HCT116 (cell line): ENCODE results near the gene RANBP10. TPM values are rescaled to one million over a fixed set of nuclear protein-coding genes. Genes with fewer than 3 reads are reported as not detected.
A peak's percentile ranks its signal among the peaks of the same experiment; 100 is the strongest.

ENCODE experiments used
- ATAC-seq: fragments of 200-7000 bp; cut with Tn5 transposase; 2 replicates; pipeline ENCODE4 v1.9.1; 2020; ENCODE audit warnings: mild to moderate bottlenecking, moderate library complexity
- BruUV-seq: library from RNA; stranded (reverse); fragments of 400-500 nt; replicated peaks from 2 replicates; lab custom pipeline; 2021; lab: Mats Ljungman, UMichigan
- CTCF ChIA-PET: fragments of 300-600 bp; sonication (Branson Sonifier 250); formaldehyde crosslinking; loops from one replicate; lab custom pipeline; 2021; ENCODE audit warnings: antibody characterized with exemption; lab: Charles Lee
- POLR2A ChIA-PET: fragments of 300-600, 350-600 bp; sonication (Branson Sonifier 250); formaldehyde crosslinking; loops from one replicate; lab custom pipeline; 2021; ENCODE audit warnings: antibody characterized with exemption; lab: Charles Lee
- RAD21 ChIA-PET, 2 experiments: fragments of 300-600 bp; sonication (Branson Sonifier 250); formaldehyde crosslinking; loops; one replicate each; lab custom pipeline; 2023; ENCODE audit warnings: low total read pairs in 2 of 2; ENCODE audit not compliant: uncharacterized antibody in 2 of 2, unreplicated experiment in 2 of 2, low non-redundant PET in 1 of 2; lab: Charles Lee
- DNase-seq: peaks from one replicate; pipeline ENCODE4 v3.0.0-alpha.2; 2010; ENCODE audit warnings: low read depth, low spot score
- H2AFZ ChIP-seq: fragments of 200-600 bp; shearing (Covaris generic), sonication (generic); 2 replicates; pipeline ENCODE4 v1.6.1; 2017; ENCODE audit warnings: low read depth, mixed run types, mixed read lengths, antibody characterized with exemption, low read length; ENCODE audit not compliant: poor library complexity, severe bottlenecking
- H3K27ac ChIP-seq: 2 replicates; pipeline ENCODE4 v1.5.1; 2012; ENCODE audit warnings: low read depth, low read length
- H3K27me3 ChIP-seq: fragments of 200-600 bp; sonication (generic); 2 replicates; pipeline ENCODE4 v1.6.1; 2016; ENCODE audit warnings: mixed run types, low read length, mixed read lengths; ENCODE audit not compliant: insufficient read depth
- H3K36me3 ChIP-seq, 2 experiments: fragments of 200-500 bp in 1 of 2; fragments of 200-600 bp in 1 of 2; sonication (Bioruptor generic) in 1 of 2; sonication (generic) in 1 of 2; 2 replicates each; pipeline versions ENCODE4 v1.5.1 to v1.6.1; 2014 to 2016; ENCODE audit warnings: low read length in 2 of 2, inconsistent platforms in 1 of 2, mixed read lengths in 1 of 2, mixed run types in 1 of 2; ENCODE audit not compliant: insufficient read depth in 2 of 2, control insufficient read depth in 1 of 2
- H3K4me1 ChIP-seq, 2 experiments: fragments of 200-600 bp in 1 of 2; sonication (generic) in 1 of 2; 2 replicates each; pipeline versions ENCODE4 v1.5.1 to v1.6.1; 2012 to 2017; ENCODE audit warnings: low read length in 2 of 2, inconsistent platforms in 1 of 2, mild to moderate bottlenecking in 1 of 2, mixed read lengths in 1 of 2, mixed run types in 1 of 2, moderate library complexity in 1 of 2; ENCODE audit not compliant: insufficient read depth in 2 of 2, control insufficient read depth in 1 of 2
- H3K4me2 ChIP-seq: fragments of 200-600 bp; sonication (generic); 2 replicates; pipeline ENCODE4 v1.6.1; 2017; ENCODE audit warnings: mixed run types, low read length, mixed read lengths
- H3K4me3 ChIP-seq, 2 experiments: fragments of 200-600 bp in 1 of 2; sonication (generic) in 1 of 2; replicated peaks in 1 of 2; 2 replicates each; pipeline ENCODE4 v1.5.1; 2011 to 2016; ENCODE audit warnings: low read length in 2 of 2, control low read depth in 1 of 2, low read depth in 1 of 2, mild to moderate bottlenecking in 1 of 2, mixed read lengths in 1 of 2, mixed run types in 1 of 2
- H3K79me2 ChIP-seq: fragments of 200-600 bp; sonication (generic); 2 replicates; pipeline ENCODE4 v1.6.1; 2017; ENCODE audit warnings: mild to moderate bottlenecking, mixed run types, low read length, moderate library complexity, mixed read lengths; ENCODE audit not compliant: insufficient read depth
- H3K9ac ChIP-seq: fragments of 200-600 bp; sonication (generic); 2 replicates; pipeline ENCODE4 v1.6.1; 2016; ENCODE audit warnings: low read length, mixed read lengths
- H3K9me2 ChIP-seq: fragments of 200-600 bp; sonication (generic), shearing (Covaris generic); 2 replicates; pipeline ENCODE4 v1.6.1; 2017; ENCODE audit warnings: mixed run types, mild to moderate bottlenecking, moderate library complexity; ENCODE audit not compliant: insufficient read depth
- H3K9me3 ChIP-seq, 2 experiments: fragments of 200-500 bp in 1 of 2; fragments of 200-600 bp in 1 of 2; sonication (Bioruptor generic) in 1 of 2; sonication (generic) in 1 of 2; 2 replicates each; pipeline ENCODE4 v1.6.1; 2014 to 2017; ENCODE audit warnings: low read length in 2 of 2, mixed read lengths in 2 of 2, inconsistent platforms in 1 of 2, low read depth in 1 of 2, mild to moderate bottlenecking in 1 of 2, mixed run types in 1 of 2, moderate library complexity in 1 of 2; ENCODE audit not compliant: control insufficient read depth in 1 of 2, insufficient read depth in 1 of 2
- H4K20me1 ChIP-seq: fragments of 200-600 bp; sonication (generic), shearing (Covaris generic); 2 replicates; pipeline ENCODE4 v1.6.1; 2017; ENCODE audit warnings: mixed run types, mild to moderate bottlenecking, moderate library complexity; ENCODE audit not compliant: insufficient read depth
- CBX3 ChIP-seq: IDR thresholded peaks from 2 replicates; pipeline ENCODE4 v1.6.1; 2012; ENCODE audit warnings: low read depth
- EGR1 ChIP-seq: IDR thresholded peaks from 2 replicates; pipeline ENCODE4 v1.6.1; 2012; ENCODE audit warnings: low read depth
- ELF1 ChIP-seq: IDR thresholded peaks from 2 replicates; pipeline ENCODE4 v1.6.1; 2012; ENCODE audit warnings: low read depth, borderline replicate concordance
- EZH2 ChIP-seq: fragments of 200-600 bp; sonication (generic); IDR thresholded peaks from 2 replicates; pipeline ENCODE4 v1.6.1; 2017; ENCODE audit warnings: antibody characterized with exemption, mixed run types
- EZH2phosphoT487 ChIP-seq: fragments of 200-600 bp; IDR thresholded peaks from 2 replicates; pipeline ENCODE4 v1.6.1; 2018; ENCODE audit warnings: antibody characterized with exemption, borderline replicate concordance
- FOSL1 ChIP-seq: IDR thresholded peaks from 2 replicates; pipeline ENCODE4 v1.6.1; 2012; ENCODE audit warnings: low read depth
- POLR2AphosphoS5 ChIP-seq: IDR thresholded peaks from 2 replicates; pipeline ENCODE4 v1.6.1; 2011; ENCODE audit warnings: mild to moderate bottlenecking, low read depth, low read length, moderate library complexity
- RAD21 ChIP-seq: IDR thresholded peaks from 2 replicates; pipeline ENCODE4 v1.6.1; 2012; ENCODE audit warnings: low read depth, mild to moderate bottlenecking
- SIN3A ChIP-seq: IDR thresholded peaks from 2 replicates; pipeline ENCODE4 v1.6.1; 2012; ENCODE audit warnings: low read depth
- SP1 ChIP-seq: IDR thresholded peaks from 2 replicates; pipeline ENCODE4 v1.6.1; 2012; ENCODE audit warnings: low read depth
- TCF7L2 ChIP-seq: IDR thresholded peaks from 2 replicates; pipeline ENCODE4 v1.7.0; 2011; ENCODE audit warnings: borderline replicate concordance, inconsistent platforms; ENCODE audit not compliant: insufficient read depth, insufficient read length; ENCODE audit errors: extremely low read depth
- YY1 ChIP-seq: IDR thresholded peaks from 2 replicates; pipeline ENCODE4 v1.6.1; 2011; ENCODE audit warnings: low read length, low read depth, moderate library complexity, mild to moderate bottlenecking; ENCODE audit not compliant: insufficient replicate concordance; ENCODE audit errors: extremely low read depth
- ZFX ChIP-seq: fragments of 450-650 bp; IDR thresholded peaks from 2 replicates; pipeline ENCODE4 v1.6.1; 2017
- ZNF274 ChIP-seq: fragments of 200-500 bp; sonication (Bioruptor generic); IDR thresholded peaks from 2 replicates; pipeline ENCODE4 v1.6.1; 2014; ENCODE audit warnings: mild to moderate bottlenecking, low read depth, low read length, inconsistent platforms
- intact Hi-C: fragments of 100-400 bp; cut with micrococcal nuclease; formaldehyde crosslinking; loops from 2 replicates; pipeline ENCODE4 v1.10.0; 2022
- total RNA-seq: library from RNA; stranded (reverse); gene quantifications from one replicate; pipeline ENCODE4 v1.2.1, GENCODE V29; 2021; ENCODE audit not compliant: unreplicated experiment
- TF ChIP-seq, protein P1 (sequence below): IDR thresholded peaks from 2 replicates; pipeline ENCODE4 v1.6.1; 2012
- TF ChIP-seq, protein P2 (sequence below), 3 experiments: fragments of 200-600 bp in 1 of 3; sonication (generic) in 1 of 3; IDR thresholded peaks in 2 of 3; conservative IDR thresholded peaks in 1 of 3; 2 replicates each; pipeline ENCODE4 v1.5.1; 2012 to 2017; ENCODE audit warnings: low read depth in 2 of 3, low read length in 2 of 3, antibody characterized with exemption in 1 of 3, borderline replicate concordance in 1 of 3, control low read depth in 1 of 3, mild to moderate bottlenecking in 1 of 3, mixed read lengths in 1 of 3, mixed run types in 1 of 3, moderate library complexity in 1 of 3; ENCODE audit not compliant: insufficient read depth in 1 of 3

RANBP10 gene
- total RNA-seq, 1 experiment from 2014 or later: 16.9 TPM

DNA sequence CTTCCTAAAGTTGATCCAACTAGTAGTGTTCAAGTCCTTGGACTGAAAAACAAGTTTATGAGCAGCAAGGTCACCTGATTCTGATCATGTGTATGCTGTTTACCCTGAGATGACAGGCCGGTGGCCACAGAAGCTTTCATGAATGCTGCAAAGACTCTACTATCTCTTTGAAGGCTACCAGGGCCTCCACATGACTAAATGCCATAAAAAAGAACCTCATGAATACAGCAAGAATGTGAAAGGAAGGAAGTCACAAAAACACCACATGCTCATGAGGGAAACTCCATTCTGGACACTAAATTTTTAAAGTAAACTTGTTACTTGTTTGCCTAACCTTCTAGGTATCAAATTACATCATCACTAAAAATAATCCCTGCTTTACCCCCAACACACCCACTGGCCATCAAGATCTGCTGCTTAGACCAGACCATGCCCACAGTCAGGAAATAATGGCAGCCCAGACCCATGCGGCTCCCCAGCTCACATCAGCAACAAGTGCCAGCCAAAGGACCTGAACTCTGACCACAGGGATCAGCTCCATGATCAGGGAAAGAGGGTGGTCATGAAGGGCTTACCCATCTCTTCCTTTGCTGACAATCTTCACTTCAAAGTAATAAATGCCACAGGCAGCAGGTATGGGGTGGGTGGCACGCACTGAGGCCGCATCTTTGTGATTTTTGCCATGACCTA lies 1.4 kb downstream of the RANBP10 start (continued):
- no peak for TF ChIP-seq CBX3
- no peak for TF ChIP-seq POLR2AphosphoS5
- TF ChIP-seq SIN3A: no peak
- no peak for TF ChIP-seq TCF7L2

DNA sequence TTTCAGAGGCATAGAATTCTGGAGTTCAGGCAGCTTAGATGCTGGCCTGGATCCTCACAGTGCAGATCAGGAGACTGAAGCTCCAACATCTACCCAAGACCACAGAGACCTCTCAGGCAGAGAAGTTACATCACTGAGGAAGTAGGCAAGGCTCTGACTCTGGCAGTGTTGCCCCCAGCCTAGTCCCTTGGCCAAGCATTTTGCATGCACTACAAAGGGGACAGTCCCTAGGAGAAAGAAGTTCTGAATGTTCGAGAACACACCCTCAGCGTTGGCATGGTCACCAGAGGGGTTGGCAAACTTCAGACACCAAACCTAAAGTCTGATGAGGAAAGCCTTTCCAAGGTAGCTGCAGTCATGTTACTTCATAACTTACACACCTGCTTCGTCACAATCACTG lies 2.5 kb downstream of the RANBP10 start:
- Histone ChIP-seq H3K9ac (no peak overlapping the region), H3K79me2 (peaks cover 46% of the 10 kb centered on the region), H3K9me3 (no peaks in the 10 kb centered on the region), H3K4me3 (no peak overlapping the region), H3K27ac (peak overlapping the region; percentile 7; the same call in 1 of the 2 replicates), H2AFZ (no peak overlapping the region), H3K4me2 (no peak overlapping the region), H3K27me3 (no peaks in the 10 kb centered on the region), H3K36me3 (peaks cover 5 to 6% of the 10 kb centered on the region in 2 experiments; a peak in 2 of 4 replicates), H3K9me2 (no peaks in the 10 kb centered on the region), H4K20me1 (no peaks in the 10 kb centered on the region), H3K4me1 (peaks cover 12 to 31% of the 10 kb centered on the region in 2 experiments)
- no TSS peak for BruUV-seq
- POLR2A ChIA-PET: no interaction called here
- TF ChIP-seq POLR2AphosphoS5 (no peak), EZH2 (no peak)
- DNase-seq: no peak
- CTCF ChIA-PET: interaction anchor here (0.7 kb wide), 1 partner anchor 33 kb away, joined by 4 read pairs; no protein-coding TSS in a partner anchor
- intact Hi-C loops: loop anchor here (10.0 kb wide), 1 partner anchor 279 kb away; the partner anchor contains the start of gene RIPOR1
- ATAC-seq: no peak
- RAD21 ChIA-PET: no interaction called here

DNA sequence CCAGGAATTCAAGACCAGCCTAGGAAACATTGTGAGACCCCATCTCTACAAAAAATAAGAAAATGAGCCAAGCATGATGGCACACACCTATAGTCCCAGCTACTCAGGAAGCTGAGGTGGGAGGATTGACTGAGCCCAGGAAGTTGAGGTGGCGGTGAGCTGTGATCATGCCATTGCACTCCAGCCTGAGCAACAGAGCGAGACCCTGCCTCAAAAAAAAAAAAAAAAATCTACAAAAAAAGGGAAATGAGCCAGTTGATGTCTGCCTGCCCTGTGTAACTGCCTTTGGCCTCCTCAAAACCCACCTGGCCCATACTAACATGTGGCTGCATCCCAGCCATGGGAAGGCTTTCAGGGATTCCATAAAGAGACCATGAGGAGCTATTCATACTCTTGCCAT lies 4.5 kb downstream of the RANBP10 start:
- RAD21 ChIA-PET: no interaction called here
- Histone ChIP-seq H3K9me3 (no peaks in the 10 kb centered on the region), H3K4me3 (no peak overlapping the region), H3K4me2 (no peak overlapping the region), H3K27me3 (no peaks in the 10 kb centered on the region), H2AFZ (no peak overlapping the region), H3K27ac (no peak overlapping the region), H3K4me1 (peaks cover 8 to 22% of the 10 kb centered on the region in 2 experiments; a peak in 3 of 4 replicates), H3K9me2 (no peaks in the 10 kb centered on the region), H4K20me1 (no peaks in the 10 kb centered on the region), H3K36me3 (peaks cover 5 to 6% of the 10 kb centered on the region in 2 experiments; a peak in 2 of 4 replicates), H3K9ac (no peak overlapping the region), H3K79me2 (peaks cover 46% of the 10 kb centered on the region)
- ATAC-seq: no peak
- CTCF ChIA-PET: no interaction called here
- no TSS peak for BruUV-seq
- intact Hi-C loops: loop anchor here (10.0 kb wide), 1 partner anchor 277 kb away; the partner anchor contains the start of gene RIPOR1
- POLR2A ChIA-PET: no interaction called here
- no peak for DNase-seq
- TF ChIP-seq ZNF274 (no peak), EZH2phosphoT487 (no peak), ZFX (no peak), SIN3A (no peak), FOSL1 (no peak), RAD21 (no peak), ELF1 (no peak), EGR1 (no peak), YY1 (no peak), SP1 (no peak)
- TF ChIP-seq, protein P1, sequence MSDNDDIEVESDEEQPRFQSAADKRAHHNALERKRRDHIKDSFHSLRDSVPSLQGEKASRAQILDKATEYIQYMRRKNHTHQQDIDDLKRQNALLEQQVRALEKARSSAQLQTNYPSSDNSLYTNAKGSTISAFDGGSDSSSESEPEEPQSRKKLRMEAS: no peak
- TF ChIP-seq, protein P2, sequence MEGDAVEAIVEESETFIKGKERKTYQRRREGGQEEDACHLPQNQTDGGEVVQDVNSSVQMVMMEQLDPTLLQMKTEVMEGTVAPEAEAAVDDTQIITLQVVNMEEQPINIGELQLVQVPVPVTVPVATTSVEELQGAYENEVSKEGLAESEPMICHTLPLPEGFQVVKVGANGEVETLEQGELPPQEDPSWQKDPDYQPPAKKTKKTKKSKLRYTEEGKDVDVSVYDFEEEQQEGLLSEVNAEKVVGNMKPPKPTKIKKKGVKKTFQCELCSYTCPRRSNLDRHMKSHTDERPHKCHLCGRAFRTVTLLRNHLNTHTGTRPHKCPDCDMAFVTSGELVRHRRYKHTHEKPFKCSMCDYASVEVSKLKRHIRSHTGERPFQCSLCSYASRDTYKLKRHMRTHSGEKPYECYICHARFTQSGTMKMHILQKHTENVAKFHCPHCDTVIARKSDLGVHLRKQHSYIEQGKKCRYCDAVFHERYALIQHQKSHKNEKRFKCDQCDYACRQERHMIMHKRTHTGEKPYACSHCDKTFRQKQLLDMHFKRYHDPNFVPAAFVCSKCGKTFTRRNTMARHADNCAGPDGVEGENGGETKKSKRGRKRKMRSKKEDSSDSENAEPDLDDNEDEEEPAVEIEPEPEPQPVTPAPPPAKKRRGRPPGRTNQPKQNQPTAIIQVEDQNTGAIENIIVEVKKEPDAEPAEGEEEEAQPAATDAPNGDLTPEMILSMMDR (IDR thresholded peaks at IDR 0.05 in 2 of 3, conservative IDR thresholded peaks at IDR 0.05 in 1 of 3; ENCODE audit: borderline replicate concordance in 1 of 3, insufficient read depth in 1 of 3, low read depth in 2 of 3, low read length in 2 of 3): no peak
